ENCODE data around the gene P4HB. TPM values are rescaled to one million over a fixed set of nuclear protein-coding genes. Genes with fewer than 3 reads are reported as not detected.

Gene P4HB
- total and polyA plus RNA-seq, 2 donors (not counting 1 experiment from before 2014, with no cell fraction given): 37.4 to 191 TPM

- Mint-ChIP-seq H3K27ac (no peak overlapping the region), H3K9me3 (ENCODE audit: insufficient read depth) (no peaks in the 10 kb centered on the region), H3K4me1 (no peaks in the 10 kb centered on the region), H3K27me3 (peaks cover 1% of the 10 kb centered on the region), H3K4me3 (no peak overlapping the region)
- Histone ChIP-seq H3K4me3 (ENCODE audit: control extremely low read depth in 1 of 5, extremely low read depth in 1 of 5, insufficient read depth in 1 of 5, low read depth in 2 of 5, low read length in 4 of 5) (no peak overlapping the region), H2AFZ (ENCODE audit: insufficient read depth, low read depth, low read length, poor library complexity, severe bottlenecking) (no peak overlapping the region), H3K9me3 (ENCODE audit: control extremely low read depth in 1 of 3, control insufficient read depth in 2 of 3, insufficient read depth in 1 of 3, low read length in 2 of 3) (no peaks in the 10 kb centered on the region), H3K9ac (ENCODE audit: low read length) (no peak overlapping the region), H3K4me1 (ENCODE audit: control insufficient read depth in 2 of 2, insufficient read depth in 2 of 2, low read length in 2 of 2) (no peaks in the 10 kb centered on the region), H3K4me2 (replicated peaks; ENCODE audit: low read depth, low read length, poor library complexity, severe bottlenecking) (no peak overlapping the region), H3K36me3 (replicated peaks in 1 of 2; ENCODE audit: control extremely low read depth in 1 of 2, control insufficient read depth in 1 of 2, extremely low read depth in 1 of 2, insufficient read depth in 2 of 2, low read length in 1 of 2) (no peaks in the 10 kb centered on the region), H3K27me3 (replicated peaks in 1 of 4; ENCODE audit: control extremely low read depth in 1 of 4, control insufficient read depth in 3 of 4, insufficient read depth in 4 of 4, low read length in 3 of 4) (peaks cover 0 to 16% (median 10%) of the 10 kb centered on the region in 4 experiments), H4K20me1 (ENCODE audit: control insufficient read depth, insufficient read depth, low read length, poor library complexity, severe bottlenecking) (no peaks in the 10 kb centered on the region), H3K27ac (ENCODE audit: low read length in 2 of 2) (no peak overlapping the region), H3K79me2 (ENCODE audit: control insufficient read depth, insufficient read depth, low read length) (no peaks in the 10 kb centered on the region)
- intact Hi-C loops (cut with micrococcal nuclease): no loop called here
- CTCF ChIA-PET: no interaction called here
- TF ChIP-seq CTCF (IDR thresholded peaks at IDR 0.05) (no peak), EZH2 (IDR thresholded peaks at IDR 0.05; ENCODE audit: borderline replicate concordance, insufficient read depth, low read depth, low read length, poor library complexity, severe bottlenecking) (no peak)
- DNase-seq (no peak), ATAC-seq (ENCODE audit: low read depth) (no peak)
- POLR2A ChIA-PET: no interaction called here
- WGBS (ENCODE audit: insufficient coverage): 93% methylated on average over 3 of the region's 3 CpGs
Observed at GRCh38 chr17:81794074-81794476, 66.3 kb downstream of the P4HB start.

Other genes starting within 250 kb of the P4HB start
Only the 30 nearest of the 31 such genes appear.
- 101 and 103 TPM in 2 replicates for gene NPLOC4, start 223.4 kb downstream of the P4HB start, total RNA-seq
- gene NPLOC4, start 223.4 kb downstream of the P4HB start, polyA plus RNA-seq: 70.2 and 80.6 TPM in 2 replicates
- 1.1 and 1.6 TPM in 2 replicates for gene TSPAN10, start 223.3 kb downstream of the P4HB start, total RNA-seq
- 0.34 and 0.45 TPM in 2 replicates for gene TSPAN10, start 223.3 kb downstream of the P4HB start, polyA plus RNA-seq
- 0.69 and 0.92 TPM in 2 replicates for gene PDE6G, start 204.0 kb downstream of the P4HB start, total RNA-seq
- gene PDE6G, start 204.0 kb downstream of the P4HB start, polyA plus RNA-seq: 1.1 and 1.6 TPM in 2 replicates
- gene OXLD1, start 193.9 kb downstream of the P4HB start, total RNA-seq: 38.6 and 39.5 TPM in 2 replicates
- gene OXLD1, start 193.9 kb downstream of the P4HB start, polyA plus RNA-seq: 53.5 and 102 TPM in 2 replicates
- gene CCDC137, start 193.8 kb downstream of the P4HB start, total RNA-seq: 36.0 and 41.7 TPM in 2 replicates
- 12.9 and 18.8 TPM in 2 replicates for gene CCDC137, start 193.8 kb downstream of the P4HB start, polyA plus RNA-seq
- 32.5 and 35.3 TPM in 2 replicates for gene ARL16, start 176.7 kb downstream of the P4HB start, total RNA-seq
- 61.4 and 101 TPM in 2 replicates for gene ARL16, start 176.7 kb downstream of the P4HB start, polyA plus RNA-seq
- 184 and 190 TPM in 2 replicates for gene HGS, start 176.5 kb downstream of the P4HB start, total RNA-seq
- gene HGS, start 176.5 kb downstream of the P4HB start, polyA plus RNA-seq: 206 and 220 TPM in 2 replicates
- gene MRPL12, start 157.2 kb downstream of the P4HB start, total RNA-seq: 23.8 and 24.1 TPM in 2 replicates
- gene MRPL12, start 157.2 kb downstream of the P4HB start, polyA plus RNA-seq: 15.9 and 25.6 TPM in 2 replicates
- 5.0 and 6.5 TPM in 2 replicates for gene SLC25A10, start 148.3 kb downstream of the P4HB start, total RNA-seq
- 2.9 and 3.9 TPM in 2 replicates for gene SLC25A10, start 148.3 kb downstream of the P4HB start, polyA plus RNA-seq
- gene GCGR, start 56.4 kb downstream of the P4HB start, total RNA-seq: not detected in 2 replicates
- gene GCGR, start 56.4 kb downstream of the P4HB start, polyA plus RNA-seq: not detected in 2 replicates
- 69.7 and 74.3 TPM in 2 replicates for gene MCRIP1, start 27.2 kb downstream of the P4HB start, total RNA-seq
- 59.2 and 84.0 TPM in 2 replicates for gene MCRIP1, start 27.2 kb downstream of the P4HB start, polyA plus RNA-seq
- gene PPP1R27, start 25.5 kb downstream of the P4HB start, total RNA-seq: not detected in 2 replicates
- not detected in 2 replicates for gene PPP1R27, start 25.5 kb downstream of the P4HB start, polyA plus RNA-seq
- gene ARHGDIA, start 10.8 kb upstream of the P4HB start, total RNA-seq: 262 and 263 TPM in 2 replicates
- gene ARHGDIA, start 10.8 kb upstream of the P4HB start, polyA plus RNA-seq: 510 and 744 TPM in 2 replicates
- 49.7 and 52.1 TPM in 2 replicates for gene ALYREF, start 31.1 kb upstream of the P4HB start, total RNA-seq
- 102 and 128 TPM in 2 replicates for gene ALYREF, start 31.1 kb upstream of the P4HB start, polyA plus RNA-seq
- gene ANAPC11, start 31.2 kb upstream of the P4HB start, total RNA-seq: 39.5 and 43.3 TPM in 2 replicates
- 110 and 120 TPM in 2 replicates for gene ANAPC11, start 31.2 kb upstream of the P4HB start, polyA plus RNA-seq
- gene NPB, start 41.7 kb upstream of the P4HB start, total RNA-seq: 0.24 and 0.44 TPM in 2 replicates
- gene NPB, start 41.7 kb upstream of the P4HB start, polyA plus RNA-seq: not detected in 2 replicates
- 34.2 and 34.9 TPM in 2 replicates for gene PCYT2, start 50.9 kb upstream of the P4HB start, total RNA-seq
- 33.4 and 38.7 TPM in 2 replicates for gene PCYT2, start 50.9 kb upstream of the P4HB start, polyA plus RNA-seq
- gene SIRT7, start 57.6 kb upstream of the P4HB start, total RNA-seq: 82.7 and 83.2 TPM in 2 replicates
- gene SIRT7, start 57.6 kb upstream of the P4HB start, polyA plus RNA-seq: 59.5 and 77.2 TPM in 2 replicates
- 27.9 and 29.0 TPM in 2 replicates for gene MAFG, start 67.2 kb upstream of the P4HB start, total RNA-seq
- gene MAFG, start 67.2 kb upstream of the P4HB start, polyA plus RNA-seq: 11.4 and 29.8 TPM in 2 replicates
- 3.7 and 4.4 TPM in 2 replicates for gene PYCR1, start 76.8 kb upstream of the P4HB start, total RNA-seq
- 3.7 and 4.3 TPM in 2 replicates for gene PYCR1, start 76.8 kb upstream of the P4HB start, polyA plus RNA-seq
- not detected in 2 replicates for gene MYADML2, start 86.7 kb upstream of the P4HB start, total RNA-seq
- not detected in 2 replicates for gene MYADML2, start 86.7 kb upstream of the P4HB start, polyA plus RNA-seq
- not detected in 2 replicates for gene NOTUM, start 100.7 kb upstream of the P4HB start, total RNA-seq
- gene NOTUM, start 100.7 kb upstream of the P4HB start, polyA plus RNA-seq: not detected in 2 replicates
- 46.7 and 50.4 TPM in 2 replicates for gene ASPSCR1, start 117.1 kb upstream of the P4HB start, total RNA-seq
- gene ASPSCR1, start 117.1 kb upstream of the P4HB start, polyA plus RNA-seq: 32.3 and 34.0 TPM in 2 replicates
- gene CENPX, start 162.3 kb upstream of the P4HB start, total RNA-seq: 26.7 and 37.0 TPM in 2 replicates
- 36.8 and 40.1 TPM in 2 replicates for gene CENPX, start 162.3 kb upstream of the P4HB start, polyA plus RNA-seq
- 16.3 and 19.4 TPM in 2 replicates for gene LRRC45, start 162.8 kb upstream of the P4HB start, total RNA-seq
- 19.6 and 20.4 TPM in 2 replicates for gene LRRC45, start 162.8 kb upstream of the P4HB start, polyA plus RNA-seq
- 0.41 and 0.62 TPM in 2 replicates for gene RAC3, start 171.1 kb upstream of the P4HB start, total RNA-seq
- 1.1 and 2.0 TPM in 2 replicates for gene RAC3, start 171.1 kb upstream of the P4HB start, polyA plus RNA-seq
- gene DCXR, start 177.2 kb upstream of the P4HB start, total RNA-seq: 63.9 and 70.7 TPM in 2 replicates
- gene DCXR, start 177.2 kb upstream of the P4HB start, polyA plus RNA-seq: 143 and 424 TPM in 2 replicates
- gene RFNG, start 191.3 kb upstream of the P4HB start, total RNA-seq: 30.1 TPM in 2 replicates
- 37.8 and 44.5 TPM in 2 replicates for gene RFNG, start 191.3 kb upstream of the P4HB start, polyA plus RNA-seq
- 79.5 and 80.5 TPM in 2 replicates for gene GPS1, start 191.4 kb upstream of the P4HB start, total RNA-seq
- gene GPS1, start 191.4 kb upstream of the P4HB start, polyA plus RNA-seq: 105 and 124 TPM in 2 replicates
- gene DUS1L, start 205.3 kb upstream of the P4HB start, total RNA-seq: 109 and 112 TPM in 2 replicates
- 241 and 291 TPM in 2 replicates for gene DUS1L, start 205.3 kb upstream of the P4HB start, polyA plus RNA-seq

Data from B cell (primary cell).